ENCODE measurements around the gene KRT3.

Gene KRT3

GRCh38 chr12:52795694-52796428 lies at the start of gene KRT3:
TSS of gene KRT3 (minus strand) at chr12:52796117. CDS start at chr12:52796042, 75 bp downstream.
- DNase-seq = no peak

- DNase-seq = no peak
Observed at GRCh38 chr12:52844386-52844785, 48.5 kb upstream of the KRT3 start.

GRCh38 chr12:52839436-52840105 lies 43.7 kb upstream of the KRT3 start:
- DNase-seq = no peak

- DNase-seq = peak; percentile 55
Observed at GRCh38 chr12:52838609-52839435, 42.9 kb upstream of the KRT3 start.

- DNase-seq = no peak
Observed at GRCh38 chr12:52837781-52838608, 42.1 kb upstream of the KRT3 start.

GRCh38 chr12:52837413-52837741 lies 41.5 kb upstream of the KRT3 start:
- no peak for DNase-seq

- no peak for DNase-seq
Observed at GRCh38 chr12:52836491-52837412, 40.8 kb upstream of the KRT3 start.

- no peak for DNase-seq
Observed at GRCh38 chr12:52836042-52836466, 40.1 kb upstream of the KRT3 start.

GRCh38 chr12:52835271-52836041 lies 39.5 kb upstream of the KRT3 start:
- DNase-seq = no peak

- no peak for DNase-seq
Observed at GRCh38 chr12:52834727-52835001, 38.7 kb upstream of the KRT3 start.

- no peak for DNase-seq
Observed at GRCh38 chr12:52833922-52834726, 38.2 kb upstream of the KRT3 start, which contains the start of gene KRT79. TSS of gene KRT79 (minus strand) at chr12:52834311. CDS start at chr12:52834260, 51 bp downstream.

GRCh38 chr12:52832985-52833905 lies 37.3 kb upstream of the KRT3 start:
- DNase-seq = no peak

GRCh38 chr12:52832451-52832850 lies 36.5 kb upstream of the KRT3 start:
- no peak for DNase-seq

GRCh38 chr12:52831251-52831650 lies 35.3 kb upstream of the KRT3 start:
- DNase-seq = no peak

- no peak for DNase-seq
Observed at GRCh38 chr12:52829986-52830770, 34.3 kb upstream of the KRT3 start.

GRCh38 chr12:52828591-52829021 lies 32.7 kb upstream of the KRT3 start:
- no peak for DNase-seq

GRCh38 chr12:52828156-52828555 lies 32.2 kb upstream of the KRT3 start:
- DNase-seq = no peak

GRCh38 chr12:52827499-52828090 lies 31.7 kb upstream of the KRT3 start:
- no peak for DNase-seq

Measured in NCI-H345 (cell line).